Left lobe of liver (tissue), 2 donors: Measurements from ENCODE around the gene PRDM16. TPM values are rescaled to one million over a fixed set of nuclear protein-coding genes. Genes with fewer than 3 reads are reported as not detected.

Source experiments
- ATAC-seq: fragments of 200-7000 bp; cut with Tn5 transposase; one replicate; pipeline ENCODE4 v1.9.1; 2020; ENCODE audit warnings: mild to moderate bottlenecking, moderate library complexity
- DNase-seq: peaks from one replicate; pipeline ENCODE4 v3.0.0-alpha.2; 2020; ENCODE audit warnings: low spot score
- total RNA-seq: library from RNA; stranded (reverse); gene quantifications from one replicate; pipeline ENCODE4 v1.2.1, GENCODE V29; 2021
- donor health status: DM: no; HTN: no; CAD: no; lungs with moderate emphysema.
- donor health status: DM: no; HTN: yes; CAD: no.

Gene PRDM16
- total RNA-seq, 1 donor from 2014 or later: 0.43 TPM

GRCh38 chr1:3417934-3418333 is 348.9 kb downstream of the PRDM16 start:
- ATAC-seq (no peak), DNase-seq (no peak)

- no peak for ATAC-seq
Measured at GRCh38 chr1:3418600-3418999, 349.6 kb downstream of the PRDM16 start.

GRCh38 chr1:3419415-3420204 is 350.6 kb downstream of the PRDM16 start:
- no peak for ATAC-seq

More at GRCh38 chr1:3418600-3418999, 349.6 kb downstream of the PRDM16 start:
- no peak for DNase-seq

GRCh38 chr1:3420218-3420951 is 351.4 kb downstream of the PRDM16 start:
- DNase-seq (no peak), ATAC-seq (no peak)

More at GRCh38 chr1:3419415-3420204, 350.6 kb downstream of the PRDM16 start:
- no peak for DNase-seq

- DNase-seq: no peak
Measured at GRCh38 chr1:3422638-3423037, 353.6 kb downstream of the PRDM16 start.

GRCh38 chr1:3423245-3423829 is 354.3 kb downstream of the PRDM16 start:
- peak; percentile 49 for ATAC-seq
- DNase-seq: no peak

More at GRCh38 chr1:3422638-3423037, 353.6 kb downstream of the PRDM16 start:
- ATAC-seq: no peak

- no peak for ATAC-seq
Measured at GRCh38 chr1:3423896-3424611, 355.1 kb downstream of the PRDM16 start.

GRCh38 chr1:3425486-3426215 is 356.6 kb downstream of the PRDM16 start:
- ATAC-seq (no peak), DNase-seq (no peak)

More at GRCh38 chr1:3423896-3424611, 355.1 kb downstream of the PRDM16 start:
- DNase-seq: no peak

GRCh38 chr1:3426956-3427535 is 358.0 kb downstream of the PRDM16 start:
- no peak for ATAC-seq
- DNase-seq: no peak

- no peak for ATAC-seq
- DNase-seq: no peak
Measured at GRCh38 chr1:3427711-3428704, 359.0 kb downstream of the PRDM16 start.

- no peak for DNase-seq
- no peak for ATAC-seq
Measured at GRCh38 chr1:3428899-3429298, 359.9 kb downstream of the PRDM16 start.

GRCh38 chr1:3429320-3429719 is 360.3 kb downstream of the PRDM16 start:
- DNase-seq: no peak
- ATAC-seq: no peak

GRCh38 chr1:3429766-3430165 is 360.8 kb downstream of the PRDM16 start:
- ATAC-seq (no peak), DNase-seq (no peak)

- no peak for DNase-seq
- no peak for ATAC-seq
Measured at GRCh38 chr1:3430406-3430805, 361.4 kb downstream of the PRDM16 start.

- ATAC-seq: no peak
- no peak for DNase-seq
Measured at GRCh38 chr1:3430820-3431219, 361.8 kb downstream of the PRDM16 start.

GRCh38 chr1:3431266-3431665 is 362.3 kb downstream of the PRDM16 start:
- no peak for DNase-seq
- peak; percentile 26 for ATAC-seq

GRCh38 chr1:3431686-3432085 is 362.7 kb downstream of the PRDM16 start:
- ATAC-seq (no peak), DNase-seq (no peak)

GRCh38 chr1:3432306-3432705 is 363.3 kb downstream of the PRDM16 start:
- DNase-seq: no peak
- no peak for ATAC-seq

GRCh38 chr1:3433076-3433475 is 364.1 kb downstream of the PRDM16 start:
- ATAC-seq: no peak

More at GRCh38 chr1:3433076-3433475, 364.1 kb downstream of the PRDM16 start:
- DNase-seq: no peak
